HL-60 (cell line): ENCODE results near the gene SRPX.

ENCODE experiments used
- GABPA ChIP-seq: IDR thresholded peaks from 2 replicates; pipeline ENCODE4 v1.6.1; 2012; ENCODE audit warnings: low read depth
- POLR2AphosphoS5 ChIP-seq: IDR thresholded peaks from 2 replicates; pipeline ENCODE4 v1.6.1; 2012; ENCODE audit warnings: low read depth
- TF ChIP-seq, protein P1 (sequence below): IDR thresholded peaks from one replicate; pipeline ENCODE4 v1.5.1; 2011; ENCODE audit warnings: low read length, control low read depth, inconsistent platforms; ENCODE audit not compliant: insufficient read depth
- TF ChIP-seq, protein P2 (sequence below): IDR thresholded peaks from 2 replicates; pipeline ENCODE4 v1.6.1; 2012; ENCODE audit warnings: low read depth; ENCODE audit not compliant: insufficient replicate concordance

DNA sequence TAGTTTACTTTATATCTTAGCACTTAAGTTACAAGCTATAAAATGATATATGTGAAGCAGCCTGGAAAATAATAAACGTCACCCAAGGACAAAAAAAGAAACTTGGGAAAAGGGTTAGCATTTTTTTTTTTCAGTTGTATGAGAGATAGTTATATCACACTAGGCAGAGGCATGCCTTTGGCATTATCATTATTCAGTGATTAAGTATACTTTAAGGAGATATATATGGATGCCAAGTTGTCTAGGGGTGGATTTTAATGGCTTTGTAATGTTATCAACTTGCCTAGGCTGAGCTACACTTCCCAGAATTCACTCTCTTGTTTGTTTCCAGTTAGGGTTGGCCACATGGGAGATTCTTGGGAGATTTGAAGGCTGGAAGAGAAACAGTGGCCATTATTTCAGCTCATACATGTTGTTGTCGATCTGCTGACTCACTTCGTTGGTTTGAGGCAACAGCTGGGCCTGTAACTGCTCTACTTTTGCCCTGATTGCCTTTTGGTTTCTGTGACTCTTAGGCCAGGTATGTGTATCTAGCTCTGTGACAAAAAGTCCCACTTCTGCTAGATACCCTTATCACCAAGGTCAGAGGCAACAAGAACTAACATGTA lies 11.5 kb upstream of the SRPX start:
- TF ChIP-seq, protein P1, sequence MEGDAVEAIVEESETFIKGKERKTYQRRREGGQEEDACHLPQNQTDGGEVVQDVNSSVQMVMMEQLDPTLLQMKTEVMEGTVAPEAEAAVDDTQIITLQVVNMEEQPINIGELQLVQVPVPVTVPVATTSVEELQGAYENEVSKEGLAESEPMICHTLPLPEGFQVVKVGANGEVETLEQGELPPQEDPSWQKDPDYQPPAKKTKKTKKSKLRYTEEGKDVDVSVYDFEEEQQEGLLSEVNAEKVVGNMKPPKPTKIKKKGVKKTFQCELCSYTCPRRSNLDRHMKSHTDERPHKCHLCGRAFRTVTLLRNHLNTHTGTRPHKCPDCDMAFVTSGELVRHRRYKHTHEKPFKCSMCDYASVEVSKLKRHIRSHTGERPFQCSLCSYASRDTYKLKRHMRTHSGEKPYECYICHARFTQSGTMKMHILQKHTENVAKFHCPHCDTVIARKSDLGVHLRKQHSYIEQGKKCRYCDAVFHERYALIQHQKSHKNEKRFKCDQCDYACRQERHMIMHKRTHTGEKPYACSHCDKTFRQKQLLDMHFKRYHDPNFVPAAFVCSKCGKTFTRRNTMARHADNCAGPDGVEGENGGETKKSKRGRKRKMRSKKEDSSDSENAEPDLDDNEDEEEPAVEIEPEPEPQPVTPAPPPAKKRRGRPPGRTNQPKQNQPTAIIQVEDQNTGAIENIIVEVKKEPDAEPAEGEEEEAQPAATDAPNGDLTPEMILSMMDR, result no peak
- TF ChIP-seq POLR2AphosphoS5 (no peak), GABPA (no peak)
- TF ChIP-seq, protein P2, sequence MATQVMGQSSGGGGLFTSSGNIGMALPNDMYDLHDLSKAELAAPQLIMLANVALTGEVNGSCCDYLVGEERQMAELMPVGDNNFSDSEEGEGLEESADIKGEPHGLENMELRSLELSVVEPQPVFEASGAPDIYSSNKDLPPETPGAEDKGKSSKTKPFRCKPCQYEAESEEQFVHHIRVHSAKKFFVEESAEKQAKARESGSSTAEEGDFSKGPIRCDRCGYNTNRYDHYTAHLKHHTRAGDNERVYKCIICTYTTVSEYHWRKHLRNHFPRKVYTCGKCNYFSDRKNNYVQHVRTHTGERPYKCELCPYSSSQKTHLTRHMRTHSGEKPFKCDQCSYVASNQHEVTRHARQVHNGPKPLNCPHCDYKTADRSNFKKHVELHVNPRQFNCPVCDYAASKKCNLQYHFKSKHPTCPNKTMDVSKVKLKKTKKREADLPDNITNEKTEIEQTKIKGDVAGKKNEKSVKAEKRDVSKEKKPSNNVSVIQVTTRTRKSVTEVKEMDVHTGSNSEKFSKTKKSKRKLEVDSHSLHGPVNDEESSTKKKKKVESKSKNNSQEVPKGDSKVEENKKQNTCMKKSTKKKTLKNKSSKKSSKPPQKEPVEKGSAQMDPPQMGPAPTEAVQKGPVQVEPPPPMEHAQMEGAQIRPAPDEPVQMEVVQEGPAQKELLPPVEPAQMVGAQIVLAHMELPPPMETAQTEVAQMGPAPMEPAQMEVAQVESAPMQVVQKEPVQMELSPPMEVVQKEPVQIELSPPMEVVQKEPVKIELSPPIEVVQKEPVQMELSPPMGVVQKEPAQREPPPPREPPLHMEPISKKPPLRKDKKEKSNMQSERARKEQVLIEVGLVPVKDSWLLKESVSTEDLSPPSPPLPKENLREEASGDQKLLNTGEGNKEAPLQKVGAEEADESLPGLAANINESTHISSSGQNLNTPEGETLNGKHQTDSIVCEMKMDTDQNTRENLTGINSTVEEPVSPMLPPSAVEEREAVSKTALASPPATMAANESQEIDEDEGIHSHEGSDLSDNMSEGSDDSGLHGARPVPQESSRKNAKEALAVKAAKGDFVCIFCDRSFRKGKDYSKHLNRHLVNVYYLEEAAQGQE, result no peak
